HUES6 (cell line): ENCODE measurements around the gene B4GALT6.

Experiments used
- H3K27ac ChIP-seq: 2 replicates; pipeline ENCODE4 v1.7.0; 2013; ENCODE audit warnings: low read depth, mild to moderate bottlenecking, low read length, inconsistent platforms
- H3K27me3 ChIP-seq: 2 replicates; pipeline ENCODE4 v1.6.1; 2013; ENCODE audit warnings: low read length; ENCODE audit not compliant: control insufficient read depth, insufficient read depth
- H3K36me3 ChIP-seq: 2 replicates; pipeline ENCODE4 v1.6.1; 2013; ENCODE audit warnings: low read length; ENCODE audit not compliant: control insufficient read depth, insufficient read depth
- H3K4me1 ChIP-seq: 2 replicates; pipeline ENCODE4 v1.6.1; 2013; ENCODE audit warnings: low read length; ENCODE audit not compliant: control insufficient read depth, insufficient read depth
- H3K4me3 ChIP-seq: 2 replicates; pipeline ENCODE4 v1.5.1; 2013; ENCODE audit warnings: low read depth, low read length
- H3K9ac ChIP-seq: one replicate; pipeline ENCODE4 v1.6.1; 2013; ENCODE audit warnings: mild to moderate bottlenecking, low read length
- H3K9me3 ChIP-seq: 2 replicates; pipeline ENCODE4 v1.6.1; 2013; ENCODE audit warnings: low read depth, low read length; ENCODE audit not compliant: control insufficient read depth, insufficient read depth

B4GALT6 gene

DNA sequence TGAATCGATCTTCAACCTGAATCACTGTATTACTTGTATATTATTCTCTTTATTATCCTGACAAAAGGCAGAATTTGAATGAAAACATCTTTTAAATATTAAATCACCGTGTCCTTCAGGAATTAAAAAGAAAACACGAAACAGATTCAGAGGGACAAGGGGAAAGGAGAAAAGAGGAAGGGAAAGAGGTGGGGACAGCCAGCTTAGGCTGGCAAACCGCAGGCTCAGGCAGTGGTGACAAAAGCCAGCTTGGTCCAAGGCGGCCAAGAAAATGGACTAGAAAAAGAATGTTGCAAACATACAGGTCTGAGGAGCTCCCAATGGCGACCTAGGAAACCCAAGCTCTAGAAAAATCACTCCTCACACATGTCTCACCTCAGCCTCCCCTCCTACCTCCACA is 6.8 kb downstream of the B4GALT6 start:
- Histone ChIP-seq H3K27ac (no peak overlapping the region), H3K4me1 (peaks cover 67% of the 10 kb centered on the region), H3K27me3 (no peaks in the 10 kb centered on the region), H3K36me3 (no peaks in the 10 kb centered on the region), H3K9ac (no peak overlapping the region), H3K4me3 (no peak overlapping the region), H3K9me3 (no peaks in the 10 kb centered on the region)

DNA sequence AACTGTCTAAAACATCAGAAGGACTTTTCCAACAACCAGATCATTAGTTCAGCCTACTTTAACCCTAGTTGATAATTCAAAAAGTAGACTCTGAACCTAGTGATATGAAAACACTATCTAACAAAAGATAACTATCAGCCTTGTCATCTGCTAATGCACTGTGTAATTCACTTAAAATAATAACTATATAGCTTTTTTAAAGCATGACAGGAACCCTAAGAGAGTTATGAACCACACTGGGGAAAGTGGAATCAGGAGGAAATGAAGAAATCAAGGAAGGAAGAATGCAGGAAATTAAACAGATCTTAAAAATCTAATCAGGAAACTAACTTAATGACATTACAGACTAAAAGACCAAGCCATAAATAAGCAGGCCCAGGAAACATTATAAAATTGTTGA is 9.0 kb downstream of the B4GALT6 start:
- Histone ChIP-seq H3K9me3 (no peaks in the 10 kb centered on the region), H3K4me3 (no peak overlapping the region), H3K36me3 (no peaks in the 10 kb centered on the region), H3K9ac (no peak overlapping the region), H3K27me3 (no peaks in the 10 kb centered on the region), H3K27ac (no peak overlapping the region), H3K4me1 (peaks cover 61% of the 10 kb centered on the region)

DNA sequence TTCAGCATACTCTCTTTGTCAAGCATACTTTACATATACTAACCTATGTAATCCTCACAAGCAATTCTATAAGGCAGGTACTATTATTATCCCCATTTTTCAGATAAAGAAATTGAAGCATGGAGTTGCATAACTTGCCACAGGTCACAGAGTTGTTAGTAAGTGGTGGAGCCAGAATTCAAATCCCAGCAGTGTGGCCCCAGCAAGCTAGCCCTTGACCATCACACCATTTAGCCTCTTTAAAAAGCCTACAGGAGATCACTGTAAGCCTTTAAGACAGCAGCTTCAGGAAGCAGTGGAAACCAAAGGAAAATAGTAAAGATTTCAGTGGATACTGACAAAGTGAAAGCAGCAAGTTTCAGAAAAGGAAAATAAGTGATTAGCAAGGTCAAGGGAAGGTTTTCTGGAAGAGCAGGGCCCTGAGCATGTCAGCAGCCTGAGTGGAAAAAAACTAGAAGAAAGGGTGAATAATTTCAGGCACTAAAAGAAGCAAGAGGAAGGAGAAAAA is 11.7 kb downstream of the B4GALT6 start:
- H3K9ac ChIP-seq = no peak overlapping the region
- H3K4me1 ChIP-seq = peaks cover 34% of the 10 kb centered on the region
- H3K9me3 ChIP-seq = no peaks in the 10 kb centered on the region
- H3K27ac ChIP-seq = peak overlapping the region; percentile 53
- no peak overlapping the region for H3K4me3 ChIP-seq
- H3K27me3 ChIP-seq = no peaks in the 10 kb centered on the region
- H3K36me3 ChIP-seq = no peaks in the 10 kb centered on the region

DNA sequence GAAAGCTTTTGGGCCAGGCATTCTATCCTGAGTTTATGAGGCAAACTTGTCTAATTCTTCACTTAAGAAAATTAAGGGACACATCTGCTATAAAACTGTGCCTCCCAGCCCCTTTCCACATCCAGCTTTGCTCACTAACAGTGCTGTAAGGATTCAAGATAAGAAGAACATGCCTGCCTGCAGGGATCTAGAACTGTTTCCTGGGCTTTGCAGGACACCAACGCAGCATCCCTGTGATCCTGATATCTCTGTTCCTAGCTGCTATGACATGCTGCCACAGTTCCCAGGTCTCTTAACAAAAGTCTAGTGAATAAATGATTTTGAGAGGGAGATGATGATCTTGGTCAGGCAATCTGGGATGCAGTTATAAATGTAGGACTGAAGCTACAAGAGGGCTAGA is 12.4 kb downstream of the B4GALT6 start:
- Histone ChIP-seq H3K27ac (no peak overlapping the region), H3K9ac (no peak overlapping the region), H3K27me3 (no peaks in the 10 kb centered on the region), H3K4me1 (peaks cover 29% of the 10 kb centered on the region), H3K9me3 (no peaks in the 10 kb centered on the region), H3K4me3 (no peak overlapping the region), H3K36me3 (no peaks in the 10 kb centered on the region)

DNA sequence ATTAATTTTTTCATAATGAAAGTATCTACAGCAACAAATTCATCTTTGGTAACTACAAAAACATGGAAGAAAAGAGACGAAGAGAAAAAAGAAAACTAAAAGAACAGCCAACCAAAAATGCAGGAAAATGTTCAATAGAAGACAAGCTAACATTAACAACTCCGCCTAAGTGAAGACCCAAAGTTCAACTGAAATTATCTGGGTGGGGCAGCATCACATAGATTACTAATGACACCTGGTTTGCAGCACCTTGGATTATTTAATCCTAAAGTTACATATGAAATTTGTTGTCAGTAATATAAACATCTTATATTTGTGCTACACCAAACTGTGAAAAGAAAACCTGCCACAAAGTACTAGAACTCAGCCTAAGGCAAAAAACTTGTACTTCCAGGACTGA is 14.8 kb downstream of the B4GALT6 start:
- no peak overlapping the region for H3K9ac ChIP-seq
- no peaks in the 10 kb centered on the region for H3K9me3 ChIP-seq
- peaks cover 3% of the 10 kb centered on the region; the same call in 1 of the 2 replicates for H3K36me3 ChIP-seq
- no peaks in the 10 kb centered on the region for H3K27me3 ChIP-seq
- peaks cover 26% of the 10 kb centered on the region for H3K4me1 ChIP-seq
- no peak overlapping the region for H3K27ac ChIP-seq
- no peak overlapping the region for H3K4me3 ChIP-seq

DNA sequence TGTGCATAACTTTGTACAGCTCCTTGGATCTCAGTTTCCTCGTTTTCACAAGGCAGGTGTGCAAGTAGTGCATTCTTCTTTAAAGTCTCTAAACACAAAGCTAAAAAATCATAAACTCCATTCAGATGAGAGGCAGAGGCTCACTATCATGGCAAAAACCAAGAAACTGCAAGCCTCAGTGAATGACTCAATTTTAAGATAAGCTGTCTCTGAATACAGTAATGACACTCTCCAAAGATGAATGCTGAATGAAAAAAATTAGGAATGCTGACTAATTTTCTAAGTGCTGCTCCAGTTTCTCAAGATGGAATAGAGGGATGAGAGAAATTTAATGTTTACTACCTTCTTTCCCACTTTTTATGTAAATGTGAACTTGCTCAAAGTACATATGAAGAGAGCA is 17.2 kb downstream of the B4GALT6 start:
- Histone ChIP-seq H3K27me3 (no peaks in the 10 kb centered on the region), H3K27ac (no peak overlapping the region), H3K9ac (no peak overlapping the region), H3K9me3 (no peaks in the 10 kb centered on the region), H3K4me3 (no peak overlapping the region), H3K36me3 (peaks cover 19% of the 10 kb centered on the region), H3K4me1 (peaks cover 5% of the 10 kb centered on the region; the same call in 1 of the 2 replicates)

DNA sequence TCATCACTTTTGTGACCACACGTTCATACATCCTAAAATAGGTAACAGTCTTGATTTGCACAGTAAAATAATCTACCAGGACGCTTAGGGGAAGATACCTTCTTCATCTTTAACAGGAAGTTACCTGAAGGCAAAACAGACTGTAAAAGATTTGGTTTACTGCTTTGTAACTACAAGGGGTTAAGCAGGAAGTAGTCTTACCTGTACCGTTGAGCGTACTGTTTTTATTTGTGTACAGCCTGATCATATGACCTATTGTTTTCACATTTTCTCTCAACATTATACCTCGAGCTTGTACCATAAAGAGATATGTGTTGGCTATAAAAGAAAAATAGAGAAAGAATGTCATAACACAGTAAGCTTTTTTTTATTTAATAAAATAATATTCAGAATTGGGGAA is 18.3 kb downstream of the B4GALT6 start:
- Histone ChIP-seq H3K4me1 (no peaks in the 10 kb centered on the region), H3K27ac (no peak overlapping the region), H3K4me3 (no peak overlapping the region), H3K9me3 (no peaks in the 10 kb centered on the region; the same call in 1 of the 2 replicates), H3K9ac (no peak overlapping the region), H3K36me3 (peaks cover 25% of the 10 kb centered on the region), H3K27me3 (no peaks in the 10 kb centered on the region)

DNA sequence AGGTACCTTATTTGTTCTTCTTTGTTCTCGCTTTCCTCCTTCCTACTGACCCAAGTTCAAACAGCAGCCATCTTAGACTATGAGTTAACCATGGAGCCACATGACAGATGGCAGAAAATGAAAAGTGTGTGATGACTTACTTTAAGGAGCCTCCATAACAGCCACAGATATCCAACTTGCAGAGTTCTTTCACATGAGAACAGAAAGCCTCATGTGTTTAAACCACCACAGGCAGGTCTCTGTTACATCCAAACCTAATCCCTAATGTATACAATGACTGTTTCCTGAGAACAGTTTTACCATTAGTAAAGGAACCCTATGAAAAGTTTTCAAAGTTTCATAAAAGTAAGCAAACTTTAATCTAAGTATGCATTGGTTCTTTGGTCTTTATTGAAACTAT is 20.3 kb downstream of the B4GALT6 start:
- Histone ChIP-seq H3K27me3 (no peaks in the 10 kb centered on the region), H3K9ac (no peak overlapping the region), H3K4me3 (no peak overlapping the region), H3K27ac (no peak overlapping the region), H3K9me3 (peaks cover 2% of the 10 kb centered on the region; the same call in 1 of the 2 replicates), H3K4me1 (no peaks in the 10 kb centered on the region), H3K36me3 (peaks cover 28% of the 10 kb centered on the region)

DNA sequence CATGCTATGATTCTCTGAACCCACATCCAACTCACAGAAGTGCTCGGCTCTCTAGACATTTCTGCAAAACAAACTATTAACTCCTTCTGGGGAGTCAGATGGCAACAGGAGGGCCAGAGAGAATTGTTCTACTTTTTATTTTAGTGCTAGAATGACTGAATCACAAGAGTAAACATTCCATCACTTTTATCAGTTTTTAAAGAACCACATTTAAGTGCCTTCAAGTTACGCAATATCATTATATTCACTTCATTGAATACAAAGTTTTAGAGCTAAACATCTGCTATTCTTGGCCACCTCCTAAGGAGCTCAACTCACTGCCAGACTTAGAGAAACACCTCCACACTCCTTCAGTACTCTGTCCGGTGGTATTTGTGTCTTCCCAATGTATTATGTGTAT is 22.4 kb downstream of the B4GALT6 start:
- no peak overlapping the region for H3K4me3 ChIP-seq
- no peak overlapping the region for H3K27ac ChIP-seq
- peaks cover 2% of the 10 kb centered on the region; the same call in 1 of the 2 replicates for H3K9me3 ChIP-seq
- H3K4me1 ChIP-seq = no peaks in the 10 kb centered on the region; the same call in 1 of the 2 replicates
- H3K9ac ChIP-seq = no peak overlapping the region
- H3K36me3 ChIP-seq = peaks cover 32% of the 10 kb centered on the region
- H3K27me3 ChIP-seq = no peaks in the 10 kb centered on the region

DNA sequence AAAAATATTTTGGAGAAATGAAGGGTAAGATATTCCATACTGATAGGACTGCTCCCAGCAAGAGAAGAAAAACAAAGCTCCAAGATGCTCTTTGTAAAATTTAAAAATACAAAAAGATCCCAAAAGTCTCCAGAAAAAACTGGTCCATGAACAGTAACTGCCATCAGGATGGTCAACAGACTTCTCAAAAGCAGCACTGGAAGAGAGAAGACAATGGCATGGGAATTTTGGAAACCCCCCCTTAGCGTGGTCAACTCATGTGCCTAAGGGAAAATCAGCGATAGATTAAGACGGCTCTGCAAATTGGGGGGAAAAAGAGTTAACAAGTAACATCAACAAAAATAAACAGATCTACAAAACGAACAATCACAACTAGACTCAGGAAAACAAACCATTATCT is 23.6 kb downstream of the B4GALT6 start:
- H3K27me3 ChIP-seq = no peaks in the 10 kb centered on the region

DNA sequence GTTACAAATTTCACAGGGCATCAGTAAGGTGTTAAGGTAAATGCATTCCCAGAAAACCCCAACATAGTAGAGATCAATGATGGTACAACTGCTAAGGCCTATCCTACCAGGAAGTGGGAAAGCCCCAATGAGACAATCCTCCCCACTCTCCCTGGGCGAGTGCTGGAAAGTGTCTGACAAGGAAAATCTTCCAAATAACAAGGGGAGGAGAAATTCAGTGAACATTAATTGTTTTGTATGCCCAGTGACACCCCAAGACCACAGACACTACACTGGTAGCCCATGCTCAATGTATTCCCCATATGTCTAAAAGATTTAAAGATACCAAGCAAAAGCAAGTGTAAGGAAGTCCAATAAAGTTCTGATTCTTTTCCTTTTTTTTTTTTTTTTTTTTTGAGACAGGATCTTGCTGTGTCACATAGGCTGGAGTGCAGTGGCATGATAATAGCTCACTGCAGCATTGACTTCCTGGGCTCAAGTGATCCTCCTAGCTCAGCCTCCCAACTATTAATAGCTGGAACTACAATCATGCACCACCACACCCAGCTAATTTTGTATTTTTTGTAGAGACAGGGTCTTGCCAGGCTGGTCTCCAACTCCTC is 24.7 kb downstream of the B4GALT6 start:
- Histone ChIP-seq H3K9me3 (peaks cover 2% of the 10 kb centered on the region; the same call in 1 of the 2 replicates), H3K27me3 (no peaks in the 10 kb centered on the region), H3K9ac (no peak overlapping the region), H3K36me3 (peaks cover 36% of the 10 kb centered on the region), H3K27ac (no peak overlapping the region), H3K4me1 (no peaks in the 10 kb centered on the region; the same call in 1 of the 2 replicates), H3K4me3 (no peak overlapping the region)

More for the DNA sequence above, 23.6 kb downstream of the B4GALT6 start:
- no peaks in the 10 kb centered on the region; the same call in 1 of the 2 replicates for H3K4me1 ChIP-seq
- no peak overlapping the region for H3K9ac ChIP-seq
- H3K9me3 ChIP-seq = peaks cover 2% of the 10 kb centered on the region; the same call in 1 of the 2 replicates
- no peak overlapping the region for H3K4me3 ChIP-seq
- peaks cover 29% of the 10 kb centered on the region for H3K36me3 ChIP-seq
- no peak overlapping the region for H3K27ac ChIP-seq
